Left hindlimb (tissue), 1 donor: ENCODE data around the gene PRKCSH.
"Not testable (repeated sequence)": the region's sequence is repeated elsewhere in the genome, so short reads cannot be mapped to it uniquely, and the experiment has no call there.

Experiments
- DNase-seq: peaks from one replicate; pipeline ENCODE4 v3.0.0-alpha.2; 2018

Gene PRKCSH

DNA sequence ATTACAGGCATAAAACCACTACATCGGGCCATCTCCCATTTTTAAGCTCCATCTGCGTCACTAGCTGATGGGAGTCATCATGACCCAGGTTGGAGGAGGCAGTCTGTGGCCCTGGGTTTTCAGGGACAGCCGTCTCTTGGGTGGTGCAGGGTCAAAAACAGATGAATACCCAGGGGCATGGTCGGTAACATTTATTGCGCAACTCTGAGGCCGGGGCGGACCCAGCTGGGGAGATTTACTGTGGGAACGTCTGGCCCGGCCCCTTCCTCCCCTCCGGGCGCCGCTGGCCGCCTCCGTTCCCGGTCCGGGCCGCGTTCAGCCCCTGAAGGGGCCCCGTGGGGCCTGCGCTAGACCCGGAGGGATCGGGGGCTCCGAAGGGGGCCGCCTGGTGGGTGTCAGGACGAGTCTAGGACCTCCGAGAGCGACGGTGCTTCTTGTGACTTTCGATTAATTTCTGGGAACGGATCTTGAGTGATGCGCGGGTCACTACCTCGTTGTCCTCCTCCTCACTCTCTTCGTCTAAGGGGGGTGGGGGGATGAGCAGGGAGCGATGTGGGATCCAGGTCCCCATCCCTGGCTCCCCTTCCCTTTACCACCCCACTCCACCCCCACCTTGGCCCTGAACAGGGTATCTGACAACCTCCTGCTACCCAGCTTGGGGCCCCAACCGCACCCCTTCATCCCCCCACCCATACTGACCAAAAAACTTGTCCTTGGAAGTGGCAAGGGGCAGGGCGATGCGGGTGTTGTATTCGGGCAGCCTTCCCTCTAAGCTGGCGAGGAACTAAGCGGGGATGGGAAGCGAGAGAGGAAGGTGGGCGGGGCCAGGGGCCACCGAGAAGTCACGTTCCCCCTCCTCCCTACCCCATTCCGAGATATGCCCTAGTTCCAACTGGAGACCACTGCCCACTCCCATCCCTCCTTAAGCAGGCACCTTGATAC is 14.7 kb upstream of the PRKCSH start:
- DNase-seq: no peak

DNA sequence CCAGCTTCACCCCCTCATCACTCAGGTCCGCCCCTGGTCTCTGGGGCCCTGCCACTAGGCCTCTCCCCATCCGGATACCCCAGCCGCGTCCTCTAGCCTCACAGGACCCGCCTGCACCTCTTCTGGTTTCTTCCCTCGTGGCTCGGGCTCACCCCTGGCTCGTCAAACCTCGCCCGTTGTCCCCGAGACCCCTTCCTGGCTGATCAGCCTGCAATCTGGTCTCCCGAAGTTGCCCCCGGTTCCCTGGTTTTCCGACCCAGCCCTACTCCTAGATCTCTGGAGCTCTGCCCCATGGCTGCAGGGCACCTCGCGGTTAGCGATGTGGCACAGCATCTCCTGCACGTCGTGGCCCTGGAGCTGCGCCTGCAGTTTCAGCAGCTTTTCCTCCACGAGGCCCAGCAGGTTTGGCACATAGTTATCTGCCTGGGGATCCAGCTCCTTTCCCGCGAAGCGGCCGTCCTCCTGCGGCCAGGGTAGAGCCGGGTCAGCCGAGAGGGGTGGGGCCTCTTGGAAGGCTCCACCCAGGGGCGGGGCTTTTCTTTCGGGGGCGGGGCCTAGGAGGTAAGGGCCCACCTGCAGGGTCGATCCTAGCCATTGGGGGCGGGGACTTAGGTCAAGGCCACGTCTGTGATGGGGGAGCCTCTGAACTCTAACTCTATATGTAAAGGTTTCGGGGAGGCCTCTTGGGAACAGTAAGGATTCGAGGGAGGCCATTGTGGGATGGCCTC is 13.9 kb upstream of the PRKCSH start:
- no peak for DNase-seq

DNA sequence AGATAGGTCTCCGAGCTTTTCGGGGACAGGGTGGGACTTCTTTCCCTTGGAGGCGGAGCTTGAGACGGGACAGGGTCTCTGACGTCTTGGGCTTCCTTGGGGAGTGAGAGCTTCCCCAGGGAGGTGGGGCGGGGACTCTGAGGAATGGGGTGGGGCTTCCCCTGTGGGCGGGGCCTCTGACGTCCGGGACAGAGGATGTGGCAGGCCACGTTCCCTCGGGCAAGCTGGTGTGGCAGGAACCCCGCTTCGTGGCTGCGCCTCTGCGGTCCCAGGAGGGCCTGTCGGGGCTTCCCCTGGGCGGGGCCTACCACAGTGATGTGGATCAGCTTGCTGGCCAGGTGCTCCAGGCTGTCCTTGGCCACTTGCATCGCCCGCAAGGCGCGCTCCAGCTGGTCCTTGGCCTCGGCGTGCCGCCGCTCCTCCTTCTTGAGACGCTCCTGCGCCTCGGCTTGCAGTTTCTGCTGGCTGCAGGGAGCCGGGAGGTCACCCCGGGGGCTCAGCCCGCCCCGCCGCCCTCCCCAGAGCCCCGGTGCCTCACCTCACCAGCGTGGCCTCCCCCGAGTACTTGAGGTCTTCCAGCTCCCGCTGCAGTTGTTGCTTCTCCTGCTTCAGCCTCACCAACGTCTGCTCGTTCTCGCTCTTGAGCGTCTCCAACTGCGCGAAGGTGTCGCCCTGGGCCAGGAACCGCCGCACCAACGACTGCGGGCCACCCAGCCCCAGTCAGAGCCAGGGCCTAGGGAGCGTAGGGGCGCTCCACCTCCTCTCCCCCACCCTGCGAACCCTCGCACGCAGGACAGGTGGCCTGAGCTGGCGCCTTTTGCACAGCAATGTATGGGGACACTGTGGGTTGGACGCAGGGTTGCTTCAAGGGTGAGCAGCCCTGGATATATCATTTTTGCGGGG is 13.0 kb upstream of the PRKCSH start:
- DNase-seq: peak; percentile 70

DNA sequence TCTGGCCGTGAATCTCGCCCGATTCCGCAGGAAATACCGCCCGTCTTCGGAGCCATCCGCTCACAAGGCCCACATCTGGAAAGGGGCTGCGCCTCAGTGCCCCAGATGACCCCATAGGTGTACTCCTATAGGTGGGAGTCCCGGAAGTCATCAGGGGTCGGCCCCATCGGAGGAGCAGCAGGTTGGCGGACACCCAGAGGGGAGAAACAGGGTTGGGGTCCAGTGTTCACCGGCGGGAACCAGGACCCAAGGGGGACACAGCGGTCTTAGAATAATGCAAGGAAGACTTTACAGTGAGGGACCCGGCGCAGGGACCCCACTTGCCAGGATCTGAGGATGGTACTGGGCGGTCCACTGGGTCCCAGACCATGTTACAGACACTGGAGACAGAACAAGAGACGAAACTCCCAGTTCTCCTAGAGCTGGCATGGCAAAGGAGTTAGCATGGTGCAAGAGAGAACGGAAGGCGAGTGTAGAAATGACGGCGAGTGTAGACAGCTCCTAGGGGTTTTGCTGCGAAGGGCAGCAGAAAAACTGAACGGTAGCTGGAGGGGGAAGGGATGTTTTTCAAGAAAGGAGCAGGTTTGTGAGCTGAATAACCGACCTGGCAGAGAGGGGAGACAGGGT is 12.2 kb upstream of the PRKCSH start:
- DNase-seq: no peak

DNA sequence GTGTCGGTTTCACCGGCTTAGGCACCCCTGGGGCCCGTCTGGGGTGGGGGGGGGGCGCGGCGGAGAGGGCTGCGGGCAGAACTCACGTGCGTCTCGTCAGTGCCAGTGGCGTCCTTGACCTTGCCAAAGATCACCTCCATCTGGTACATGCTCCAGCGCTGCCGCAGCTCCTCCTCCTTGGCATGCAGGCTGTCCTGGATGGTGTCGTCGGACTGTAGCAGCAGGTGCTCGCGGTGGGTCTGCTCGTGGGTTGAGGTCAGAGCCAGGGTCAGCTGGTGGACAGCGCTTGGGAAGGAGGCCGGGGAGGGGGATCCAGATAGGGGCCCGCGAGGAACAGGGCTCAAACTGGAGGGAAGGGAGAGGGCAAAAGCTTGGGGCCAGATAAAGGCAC is 11.6 kb upstream of the PRKCSH start:
- DNase-seq: no peak

DNA sequence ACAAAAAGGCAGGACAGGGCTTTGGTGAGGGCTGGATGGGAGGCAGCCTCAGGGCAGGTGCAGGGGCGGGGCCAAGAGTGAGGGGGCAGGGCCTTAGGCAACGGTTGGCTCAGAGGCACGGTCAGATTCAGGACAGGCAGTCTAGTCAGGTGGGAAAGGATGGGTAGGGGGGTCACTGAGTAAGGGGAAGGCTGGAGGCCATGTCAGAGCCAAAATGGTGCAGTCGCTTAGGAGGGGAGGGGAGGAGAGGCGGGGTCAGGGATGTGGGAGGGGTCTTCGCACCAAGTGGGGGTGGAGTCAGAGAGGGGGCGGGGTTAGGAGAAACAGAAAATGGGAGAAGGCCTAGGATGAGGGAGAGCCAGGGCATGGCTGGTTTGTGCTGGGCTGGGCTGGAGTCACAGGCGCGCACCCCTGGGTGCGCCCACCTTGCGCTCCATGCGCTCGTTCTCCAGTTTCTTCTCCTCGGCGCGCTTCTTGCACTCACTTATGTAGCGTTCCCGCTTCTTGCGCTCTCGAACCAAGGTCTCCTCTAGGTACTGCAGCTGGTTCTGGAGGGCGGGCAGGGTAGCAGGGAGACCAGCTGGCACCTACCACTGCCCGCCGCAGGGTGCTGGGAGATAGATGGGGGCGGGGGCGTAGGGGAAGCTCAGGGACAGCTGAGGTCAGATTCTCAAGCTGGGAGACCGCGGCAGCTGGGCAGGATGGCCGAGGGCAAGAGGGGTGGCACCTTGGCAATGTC is 9.5 kb upstream of the PRKCSH start:
- DNase-seq: no peak

DNA sequence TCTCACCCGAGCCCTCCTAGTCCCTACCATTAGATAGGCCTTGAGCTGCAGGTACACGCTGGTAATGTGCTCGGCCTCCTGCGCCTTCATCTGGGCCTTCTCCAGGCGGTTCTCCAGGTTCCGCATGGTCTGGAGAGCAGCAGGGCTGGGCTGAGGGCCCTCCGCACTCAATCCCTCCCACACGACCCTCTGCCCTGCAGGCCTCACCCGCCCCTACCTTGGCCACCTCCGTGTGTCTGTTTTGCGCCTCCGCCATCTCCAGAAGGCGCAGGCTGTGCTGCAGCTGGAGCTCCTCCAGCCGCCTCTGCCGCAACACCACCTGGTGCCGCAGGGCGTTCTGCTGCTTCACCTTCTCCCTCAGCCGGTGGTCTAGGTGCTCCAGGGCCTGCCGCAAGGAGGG is 8.8 kb upstream of the PRKCSH start:
- no peak for DNase-seq

DNA sequence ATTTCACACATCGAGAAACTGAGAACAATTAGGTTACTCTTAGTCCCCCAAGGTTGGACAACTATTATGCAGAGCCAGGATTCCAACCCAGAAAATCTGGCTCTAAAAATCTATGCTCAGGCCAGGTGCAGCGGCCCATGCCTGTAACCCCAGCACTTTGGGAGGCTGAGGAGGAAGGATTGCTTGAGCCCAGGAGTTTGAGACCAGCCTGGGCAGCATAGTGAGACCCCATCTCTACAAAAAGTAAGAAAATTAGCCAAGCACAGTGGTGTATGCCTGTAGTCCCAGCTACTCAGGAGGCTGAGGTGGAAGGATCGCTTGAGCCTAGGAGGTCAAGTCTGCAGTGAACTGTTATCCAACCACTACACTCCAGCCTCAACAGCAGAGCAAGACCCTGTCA is 1.9 kb upstream of the PRKCSH start:
- not testable (repeated sequence) for DNase-seq

DNA sequence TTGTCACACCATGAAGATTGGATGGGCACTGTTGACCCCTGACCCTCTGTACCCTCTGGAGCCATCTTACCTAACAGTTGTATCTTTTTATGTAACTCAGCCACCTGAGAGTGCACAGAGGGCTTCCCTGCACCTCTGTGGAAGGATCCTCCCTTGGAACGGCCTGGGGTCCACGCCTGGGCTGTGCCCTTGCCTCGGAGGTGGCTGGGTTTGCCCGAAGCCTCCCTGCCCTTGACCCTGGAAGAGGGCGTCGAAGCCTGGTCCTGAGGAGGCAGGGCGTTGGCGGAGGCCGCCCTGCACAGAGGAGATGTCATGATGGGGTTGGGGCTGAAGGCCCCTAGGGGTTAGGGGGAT is 755 bp upstream of the PRKCSH start:
- DNase-seq: no peak

DNA sequence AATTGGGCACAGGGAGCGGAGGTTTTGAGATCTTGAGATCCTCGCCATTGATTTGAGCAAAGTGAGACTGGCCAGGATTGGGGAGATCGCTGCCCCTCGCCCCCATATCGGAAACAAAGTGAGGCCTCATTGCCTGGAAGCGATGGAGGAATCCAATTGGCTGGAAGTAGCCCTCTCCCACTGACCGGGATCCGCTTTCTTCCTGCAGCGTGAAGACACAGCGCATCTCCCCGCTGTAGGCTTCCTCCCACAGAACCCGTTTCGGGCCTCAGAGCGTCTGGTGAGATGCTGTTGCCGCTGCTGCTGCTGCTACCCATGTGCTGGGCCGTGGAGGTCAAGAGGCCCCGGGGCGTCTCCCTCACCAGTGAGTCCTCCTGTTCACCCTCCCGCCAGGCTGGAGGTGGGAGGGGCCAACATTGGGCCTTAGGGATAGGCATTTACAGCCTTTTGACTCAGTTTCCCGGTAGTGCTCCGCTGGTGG is 438 bp downstream of the PRKCSH start:
- DNase-seq: no peak

DNA sequence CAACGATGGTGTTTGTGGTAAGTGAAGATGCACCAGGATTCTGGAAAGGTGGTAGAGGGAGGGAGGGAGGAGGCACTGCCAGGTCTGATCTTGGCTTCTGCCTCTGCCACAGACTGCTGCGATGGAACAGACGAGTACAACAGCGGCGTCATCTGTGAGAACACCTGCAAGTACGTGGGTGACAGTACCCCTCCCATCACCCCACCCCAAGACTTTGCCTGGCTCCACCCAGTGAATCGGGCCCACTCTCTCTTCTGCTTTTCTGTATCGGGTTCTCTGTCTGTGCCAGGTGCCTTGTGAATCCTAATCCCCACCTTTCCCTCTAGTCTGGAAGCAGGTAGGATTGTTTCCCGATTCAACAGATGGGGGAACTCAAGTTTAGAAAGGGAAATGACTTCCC is 2.5 kb downstream of the PRKCSH start:
- no peak for DNase-seq

DNA sequence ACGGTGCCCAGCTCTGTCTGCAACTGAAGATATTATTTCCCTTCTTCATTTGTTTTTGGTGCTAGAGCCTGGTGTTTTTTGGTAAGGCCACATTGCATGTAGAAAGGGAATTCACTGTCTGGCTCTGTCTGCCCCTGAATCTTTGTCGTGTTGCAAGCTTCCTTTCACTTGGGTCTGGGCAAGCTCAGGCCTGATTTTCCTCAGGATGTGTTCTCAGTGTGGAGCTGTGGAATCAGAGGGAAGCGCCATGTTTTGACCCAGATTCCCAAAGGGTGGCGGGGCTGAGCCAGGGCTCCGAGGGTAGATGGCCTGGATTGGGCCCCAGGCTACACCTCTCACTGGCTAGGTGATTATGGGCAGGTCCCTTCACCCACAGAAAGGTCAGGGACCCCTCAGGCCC is 8.6 kb downstream of the PRKCSH start:
- peak; percentile 18 for DNase-seq

DNA sequence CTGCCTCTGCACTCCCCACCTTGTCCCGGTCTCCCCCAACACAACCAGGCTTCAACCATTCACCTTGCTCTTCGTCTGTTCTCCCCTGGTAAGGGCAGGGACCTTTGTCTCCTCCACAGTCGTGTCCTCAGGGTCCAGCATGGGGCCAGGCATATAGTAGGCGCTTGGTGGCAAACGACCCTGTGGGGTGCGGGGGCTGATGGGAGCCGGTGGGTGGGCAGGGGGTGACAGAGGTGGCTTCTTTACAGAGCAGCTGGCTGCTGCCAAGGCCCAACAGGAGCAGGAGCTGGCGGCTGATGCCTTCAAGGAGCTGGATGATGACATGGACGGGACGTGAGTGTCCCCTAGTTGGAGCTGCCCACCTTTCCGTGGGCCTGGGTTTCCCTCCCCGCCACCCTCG is 9.7 kb downstream of the PRKCSH start:
- no peak for DNase-seq

DNA sequence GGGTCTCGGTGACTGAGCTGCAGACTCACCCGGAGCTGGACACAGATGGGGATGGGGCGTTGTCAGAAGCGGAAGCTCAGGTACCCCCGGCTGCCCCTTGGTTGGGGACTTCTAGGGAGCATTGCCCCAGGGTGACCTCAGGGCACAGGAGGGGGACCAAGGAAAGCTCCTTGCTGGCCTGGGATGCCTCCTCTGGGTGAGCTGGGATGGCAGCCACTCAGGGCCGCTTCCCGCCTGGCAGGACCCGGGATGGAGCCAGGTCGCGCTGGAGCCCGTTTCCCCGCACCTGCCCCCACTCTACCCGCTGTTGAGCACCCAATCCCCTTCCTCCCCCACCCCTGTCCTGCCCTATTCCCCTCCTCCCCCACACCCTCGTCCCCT is 10.8 kb downstream of the PRKCSH start:
- DNase-seq: no peak

DNA sequence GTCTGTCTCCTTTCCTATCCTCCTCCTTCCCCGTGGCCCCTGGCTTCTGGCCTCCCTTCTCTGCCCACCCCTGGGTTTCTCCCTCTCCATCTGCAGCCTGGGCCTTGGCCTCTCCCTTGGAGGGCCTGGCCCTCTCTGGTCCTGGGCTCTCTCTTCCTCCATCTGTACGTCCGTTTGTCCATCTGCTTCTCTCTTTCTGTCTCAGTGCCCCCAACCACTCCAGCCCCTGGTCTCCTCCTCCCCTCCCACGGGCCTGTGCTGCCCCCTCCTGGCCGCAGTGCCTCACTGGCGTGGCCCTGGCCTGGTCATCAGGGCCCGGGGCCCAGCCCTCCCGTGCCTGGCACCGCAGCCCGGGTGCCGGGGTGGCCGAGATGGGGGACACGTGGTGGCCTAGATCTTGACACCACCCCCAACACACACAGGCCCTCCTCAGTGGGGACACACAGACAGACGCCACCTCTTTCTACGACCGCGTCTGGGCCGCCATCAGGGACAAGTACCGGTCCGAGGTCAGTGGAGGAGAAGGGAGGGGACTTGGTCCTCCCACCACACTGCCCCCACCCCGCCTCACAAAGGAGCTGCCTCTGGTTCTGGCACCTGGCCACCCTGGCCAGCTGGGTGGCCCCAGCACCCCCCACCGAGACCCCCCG is 11.3 kb downstream of the PRKCSH start:
- DNase-seq: no peak

DNA sequence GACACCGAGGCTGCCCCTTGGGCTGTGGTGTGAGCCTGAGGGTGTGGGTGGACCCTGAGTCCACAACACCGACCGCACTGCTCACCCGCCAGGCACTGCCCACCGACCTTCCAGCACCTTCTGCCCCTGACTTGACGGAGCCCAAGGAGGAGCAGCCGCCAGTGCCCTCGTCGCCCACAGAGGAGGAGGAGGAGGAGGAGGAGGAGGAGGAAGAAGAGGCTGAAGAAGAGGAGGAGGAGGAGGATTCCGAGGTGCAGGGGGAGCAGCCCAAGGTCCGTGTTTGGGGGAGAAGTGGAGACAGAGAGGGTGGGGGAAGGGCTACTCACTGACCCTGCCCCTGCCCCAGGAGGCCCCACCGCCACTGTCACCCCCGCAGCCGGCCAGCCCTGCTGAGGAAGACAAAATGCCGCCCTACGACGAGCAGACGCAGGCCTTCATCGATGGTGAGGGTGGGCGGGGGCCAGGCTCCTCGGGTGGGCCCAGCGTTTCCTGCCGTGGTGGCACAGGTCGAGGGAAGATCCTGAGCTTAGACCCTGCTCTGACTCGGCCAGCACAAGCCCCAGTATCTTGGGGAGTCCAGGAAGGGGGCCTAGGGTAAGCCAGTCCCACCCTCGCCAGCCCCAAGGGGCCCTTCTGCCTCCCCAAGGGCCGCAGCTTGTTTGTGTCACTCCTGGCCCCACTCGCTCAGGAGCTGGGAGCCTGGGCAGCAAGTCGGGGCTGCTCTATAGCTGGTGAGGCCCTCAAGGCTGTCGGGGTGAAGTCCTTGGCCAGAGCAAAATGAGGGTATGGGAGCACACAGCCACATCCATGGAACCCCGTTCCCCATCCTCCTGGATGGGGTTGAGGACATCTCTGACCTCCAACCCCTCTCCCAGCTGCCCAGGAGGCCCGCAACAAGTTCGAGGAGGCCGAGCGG is 12.2 kb downstream of the PRKCSH start:
- DNase-seq: no peak

DNA sequence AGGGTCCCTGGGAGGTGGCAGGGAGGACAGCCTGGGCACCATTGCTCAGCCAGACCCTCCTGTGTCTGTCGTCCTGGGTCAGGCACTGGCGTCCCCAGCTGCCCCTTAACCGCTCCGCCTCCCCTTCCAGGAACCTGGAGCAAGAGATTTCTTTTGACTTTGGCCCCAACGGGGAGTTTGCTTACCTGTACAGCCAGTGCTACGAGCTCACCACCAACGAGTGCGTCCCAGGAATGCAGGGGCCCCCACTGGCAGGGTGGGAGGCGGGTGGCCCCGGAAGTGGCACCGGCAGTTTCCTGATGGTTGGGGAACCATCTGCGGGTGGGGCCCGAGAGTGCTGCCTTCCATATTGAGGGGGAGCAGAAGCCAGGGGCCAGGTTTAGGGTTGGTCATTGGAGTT is 13.0 kb downstream of the PRKCSH start:
- DNase-seq: no peak

DNA sequence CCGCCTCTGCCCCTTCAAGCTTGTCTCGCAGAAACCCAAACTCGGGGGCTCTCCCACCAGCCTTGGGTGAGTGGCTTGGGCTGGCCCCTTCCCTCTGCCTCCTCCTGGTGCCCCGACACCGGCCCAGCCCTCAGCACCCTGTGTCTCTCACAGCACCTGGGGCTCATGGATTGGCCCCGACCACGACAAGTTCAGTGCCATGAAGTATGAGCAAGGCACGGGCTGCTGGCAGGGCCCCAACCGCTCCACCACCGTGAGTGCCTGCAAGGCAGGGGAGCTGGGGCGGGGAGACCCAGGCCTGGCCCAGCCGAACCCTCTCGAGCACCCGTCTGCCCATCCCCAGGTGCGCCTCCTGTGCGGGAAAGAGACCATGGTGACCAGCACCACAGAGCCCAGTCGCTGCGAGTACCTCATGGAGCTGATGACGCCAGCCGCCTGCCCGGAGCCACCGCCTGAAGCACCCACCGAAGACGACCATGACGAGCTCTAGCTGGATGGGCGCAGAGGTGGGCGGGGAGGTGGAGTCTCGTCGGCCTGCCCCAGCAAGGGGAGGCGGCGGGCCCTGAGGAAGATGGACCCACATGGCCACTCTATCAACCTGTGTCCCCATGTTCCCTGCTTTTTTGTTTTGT is 13.6 kb downstream of the PRKCSH start:
- no peak for DNase-seq

DNA sequence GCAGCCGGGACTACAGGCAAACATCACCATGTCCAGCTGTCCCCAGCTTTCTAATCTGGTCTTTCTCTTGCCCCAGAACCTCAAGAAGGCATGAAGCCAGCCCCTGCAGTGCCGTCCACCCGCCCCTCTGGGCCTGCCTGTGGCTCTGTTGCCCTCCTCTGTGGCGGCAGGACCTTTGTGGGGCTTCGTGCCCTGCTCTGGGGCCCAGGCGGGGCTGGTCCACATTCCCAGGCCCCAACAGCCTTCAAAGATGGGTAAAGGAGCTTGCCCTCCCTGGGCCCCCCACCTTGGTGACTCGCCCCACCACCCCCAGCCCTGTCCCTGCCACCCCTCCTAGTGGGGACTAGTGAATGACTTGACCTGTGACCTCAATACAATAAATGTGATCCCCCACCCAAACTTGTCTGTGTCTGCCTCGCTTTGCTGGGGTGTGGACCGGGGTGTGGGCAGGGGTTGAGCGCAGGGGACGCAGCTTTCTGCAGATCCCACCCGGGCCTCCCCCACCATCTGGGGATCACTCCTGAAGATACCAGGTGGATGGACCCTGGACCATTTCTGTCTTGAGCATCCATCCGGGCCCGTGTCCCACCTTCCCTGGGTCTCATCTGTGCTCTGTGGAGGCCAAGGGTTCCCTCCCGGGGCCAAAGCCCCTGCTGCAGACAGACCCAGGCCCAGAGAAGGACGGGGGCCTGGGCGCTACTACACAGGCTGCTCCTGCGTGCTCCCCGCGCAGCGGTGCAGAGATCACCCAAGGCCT is 15.3 kb downstream of the PRKCSH start:
- DNase-seq: no peak
